HCEC 1CT (cell line): Measurements from ENCODE around the gene KLHL21.
A peak's percentile ranks its signal among the peaks of the same experiment; 100 is the strongest.
"Not testable (repeated sequence)": the region's sequence is repeated elsewhere in the genome, so short reads cannot be mapped to it uniquely, and the experiment has no call there.

Experiments
- DNase-seq: peaks from one replicate; pipeline ENCODE4 v3.0.0-alpha.2; 2017

The KLHL21 gene, protein sequence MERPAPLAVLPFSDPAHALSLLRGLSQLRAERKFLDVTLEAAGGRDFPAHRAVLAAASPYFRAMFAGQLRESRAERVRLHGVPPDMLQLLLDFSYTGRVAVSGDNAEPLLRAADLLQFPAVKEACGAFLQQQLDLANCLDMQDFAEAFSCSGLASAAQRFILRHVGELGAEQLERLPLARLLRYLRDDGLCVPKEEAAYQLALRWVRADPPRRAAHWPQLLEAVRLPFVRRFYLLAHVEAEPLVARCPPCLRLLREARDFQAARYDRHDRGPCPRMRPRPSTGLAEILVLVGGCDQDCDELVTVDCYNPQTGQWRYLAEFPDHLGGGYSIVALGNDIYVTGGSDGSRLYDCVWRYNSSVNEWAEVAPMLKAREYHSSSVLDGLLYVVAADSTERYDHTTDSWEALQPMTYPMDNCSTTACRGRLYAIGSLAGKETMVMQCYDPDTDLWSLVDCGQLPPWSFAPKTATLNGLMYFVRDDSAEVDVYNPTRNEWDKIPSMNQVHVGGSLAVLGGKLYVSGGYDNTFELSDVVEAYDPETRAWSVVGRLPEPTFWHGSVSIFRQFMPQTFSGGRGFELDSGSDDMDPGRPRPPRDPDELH

DNA sequence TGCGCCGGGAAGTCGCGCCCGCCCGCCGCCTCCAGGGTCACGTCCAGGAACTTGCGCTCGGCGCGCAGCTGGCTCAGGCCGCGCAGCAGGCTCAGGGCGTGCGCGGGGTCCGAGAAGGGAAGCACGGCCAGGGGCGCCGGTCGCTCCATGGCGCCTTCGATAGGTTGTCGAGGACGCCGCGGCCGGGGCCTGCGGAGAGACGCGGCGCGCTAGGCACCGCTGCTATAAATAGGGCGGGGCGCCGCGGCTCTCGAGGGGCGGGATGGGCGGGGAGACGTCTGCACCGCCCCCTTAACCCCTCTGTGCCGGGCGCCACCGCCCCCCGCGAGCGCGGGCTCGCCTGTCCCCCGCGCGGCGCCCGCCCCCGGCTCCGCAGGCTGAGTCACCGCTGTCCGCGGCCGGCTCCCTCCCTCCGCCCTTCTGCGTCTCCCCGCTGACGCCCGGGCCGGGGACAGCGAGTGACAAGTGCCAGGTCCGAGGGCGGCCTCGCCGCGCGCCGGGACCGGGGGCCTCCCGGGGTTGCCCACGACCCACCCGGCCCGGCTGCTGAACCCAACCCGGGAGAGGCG, at the start of gene KLHL21:
Gene KLHL21 (minus strand): TSS at position 201 of the 569 bp plus-strand sequence. CDS start 52 bp downstream, at position 149.
- DNase-seq: peak; percentile 93

DNA sequence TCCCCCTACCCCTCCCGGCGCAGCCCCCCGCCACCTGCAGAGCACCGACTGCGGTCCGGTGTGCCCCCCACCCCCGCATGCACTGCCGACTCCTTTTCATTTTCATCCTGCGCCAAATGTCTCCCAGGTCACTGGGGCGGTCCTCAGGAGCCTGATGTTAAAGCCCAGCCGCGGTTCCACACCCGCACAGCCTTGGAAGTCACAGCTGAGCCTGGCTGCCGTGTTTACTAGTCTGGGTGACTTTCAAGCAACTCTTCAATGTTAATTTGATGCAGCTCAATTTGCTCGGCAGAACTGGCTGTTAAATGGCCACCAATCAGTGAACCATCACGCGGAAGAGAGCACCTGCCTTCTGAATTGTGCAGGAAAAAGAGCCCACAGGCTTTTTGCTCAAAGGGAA, 49.2 kb upstream of the KLHL21 start:
- no peak for DNase-seq

- DNase-seq: no peak
Measured at GRCh38 chr1:6648556-6648955, 45.9 kb upstream of the KLHL21 start.

- peak; percentile 45 for DNase-seq
Measured at GRCh38 chr1:6646499-6647148, 44.0 kb upstream of the KLHL21 start.

DNA sequence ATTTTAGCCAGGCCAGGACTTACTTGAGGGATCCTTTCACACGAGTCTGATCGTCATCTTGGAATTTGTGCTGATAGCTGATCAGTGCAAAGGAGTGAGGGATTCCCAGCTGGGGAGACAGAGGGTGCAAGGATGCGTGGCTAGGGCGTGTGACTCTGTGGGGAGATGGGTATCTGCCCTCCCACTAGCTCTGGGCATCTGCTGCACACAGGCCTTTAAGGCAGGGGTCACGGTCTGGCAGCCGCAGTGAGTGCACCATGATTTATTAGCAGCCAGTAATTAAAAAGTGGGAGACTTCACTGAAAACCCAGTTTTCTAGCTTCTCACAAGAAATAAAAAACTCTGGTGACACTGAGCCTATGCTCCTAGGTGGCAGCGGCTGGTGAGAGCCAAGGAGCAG, 42.3 kb upstream of the KLHL21 start:
- no peak for DNase-seq

DNA sequence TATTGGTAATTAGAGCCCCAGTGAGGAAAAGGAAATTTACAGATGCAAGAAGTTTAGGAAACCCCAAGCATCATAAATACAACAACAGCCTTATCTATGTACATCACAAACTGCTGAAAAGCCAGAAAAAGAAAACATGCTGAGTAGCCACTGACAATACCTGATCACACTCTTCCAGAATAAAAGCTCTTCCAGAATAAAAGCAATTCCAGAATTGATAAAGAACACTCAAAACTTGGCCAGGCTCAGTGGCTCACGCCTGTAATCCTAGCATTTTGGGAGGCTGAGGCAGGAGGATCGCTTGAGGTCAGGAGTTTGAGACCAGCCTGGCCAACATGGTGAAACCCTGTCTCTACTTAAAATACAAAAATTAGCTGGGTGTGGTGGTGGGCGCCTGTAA, 38.2 kb upstream of the KLHL21 start:
- DNase-seq: not testable (repeated sequence)

GRCh38 chr1:6638226-6638625, 35.6 kb upstream of the KLHL21 start:
- no peak for DNase-seq

- DNase-seq: no peak
Measured at GRCh38 chr1:6637770-6638169, 35.1 kb upstream of the KLHL21 start.

DNA sequence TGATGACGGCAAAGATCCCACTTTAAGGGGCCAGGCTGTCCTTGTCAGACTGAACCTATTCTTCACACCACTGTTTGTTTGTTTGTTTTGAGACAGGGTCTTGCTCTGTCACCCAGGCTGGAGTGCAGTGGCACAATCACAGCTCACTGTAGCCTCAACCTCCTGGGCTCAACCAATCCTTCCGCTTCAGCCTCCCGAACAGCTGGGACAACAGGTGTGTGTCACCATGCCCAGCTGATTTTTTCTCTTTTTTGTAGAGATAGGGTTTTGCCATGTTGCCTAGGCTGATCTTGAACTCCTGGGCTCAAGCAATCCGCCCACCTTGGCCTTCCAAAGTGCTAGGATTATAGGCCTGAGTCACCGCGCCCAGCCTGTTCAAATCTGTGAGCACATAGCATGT, 34.1 kb upstream of the KLHL21 start:
- not testable (repeated sequence) for DNase-seq

GRCh38 chr1:6635910-6636760, 33.5 kb upstream of the KLHL21 start:
- DNase-seq: no peak

GRCh38 chr1:6635161-6635909, 32.7 kb upstream of the KLHL21 start:
- no peak for DNase-seq

DNA sequence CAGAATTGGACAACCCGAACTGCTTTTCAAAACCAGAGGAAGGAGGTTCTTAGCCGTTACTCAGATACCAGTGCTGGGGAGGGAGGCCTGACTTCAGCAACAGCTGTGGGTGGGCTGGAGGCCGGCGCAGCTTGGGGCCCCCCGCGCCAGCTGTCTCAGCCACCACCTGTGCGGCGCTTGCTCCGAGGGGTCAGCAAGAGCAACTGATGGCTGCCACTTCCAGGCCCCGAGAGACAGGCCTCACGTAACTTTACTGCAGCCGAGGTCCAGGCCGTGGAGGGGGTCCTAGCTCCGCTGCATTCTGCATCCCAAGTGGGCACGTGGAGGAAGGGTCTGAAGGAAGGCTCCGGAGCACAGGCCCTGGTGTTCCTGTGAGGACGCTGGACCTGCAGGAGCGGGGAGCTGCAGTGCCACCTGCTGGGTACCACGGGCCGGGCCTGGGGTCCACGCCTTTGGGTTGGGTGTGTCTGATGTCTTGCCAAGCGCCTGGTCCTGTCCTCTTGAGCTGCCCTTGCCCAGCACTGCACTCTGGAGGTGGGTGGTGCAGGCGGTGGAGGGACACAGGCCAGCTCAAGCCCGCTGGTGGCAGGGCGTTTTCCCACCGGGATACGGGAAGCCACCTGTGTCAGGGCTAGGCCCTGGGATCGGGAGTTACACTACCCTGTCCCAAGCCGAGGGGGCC, 31.8 kb upstream of the KLHL21 start:
- peak; percentile 9 for DNase-seq

GRCh38 chr1:6632588-6633514, 30.2 kb upstream of the KLHL21 start:
- DNase-seq: no peak

DNA sequence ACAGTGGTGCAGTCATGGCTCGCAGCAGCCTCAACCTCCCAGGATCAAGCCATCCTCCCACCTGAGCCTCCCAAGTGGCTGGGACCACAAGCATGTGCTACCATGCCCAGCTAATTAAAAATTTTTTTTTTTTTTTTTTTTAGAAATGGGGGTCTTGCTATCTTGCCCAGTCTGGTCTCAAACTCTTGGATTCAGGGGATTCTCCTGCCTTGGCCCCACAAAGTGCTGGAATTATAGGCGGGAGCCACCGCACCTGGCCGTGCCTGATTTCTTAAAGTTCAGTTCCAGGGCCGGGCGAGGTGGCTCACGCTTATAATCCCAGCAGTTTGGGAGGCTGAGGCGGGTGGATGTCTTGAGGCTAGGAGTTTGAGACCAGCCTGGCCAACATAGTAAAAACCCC, 28.4 kb upstream of the KLHL21 start:
- DNase-seq: no peak

DNA sequence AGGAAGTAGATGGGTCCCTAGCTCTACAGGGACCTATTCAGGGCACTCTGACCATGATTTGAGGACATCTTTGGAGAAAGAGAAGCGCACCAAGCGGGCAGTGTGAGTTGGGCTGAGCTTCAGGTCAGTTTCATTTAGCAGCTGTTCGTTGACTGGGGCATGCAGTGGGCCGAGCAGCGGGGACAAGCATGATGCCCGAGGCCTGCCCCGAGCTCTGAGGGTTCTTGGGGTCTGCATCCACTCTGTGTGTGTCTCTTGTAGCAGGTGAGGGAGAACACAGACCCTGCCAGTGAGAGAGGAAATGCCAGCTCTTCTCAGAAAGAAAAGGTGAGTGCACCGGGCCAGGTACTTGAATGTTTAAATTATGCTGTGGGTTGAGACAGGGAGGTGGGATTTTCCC, 27.4 kb upstream of the KLHL21 start:
- DNase-seq: no peak

- no peak for DNase-seq
Measured at GRCh38 chr1:6628971-6629479, 26.4 kb upstream of the KLHL21 start.

GRCh38 chr1:6627841-6628545, 25.3 kb upstream of the KLHL21 start:
- no peak for DNase-seq

GRCh38 chr1:6627031-6627430, 24.4 kb upstream of the KLHL21 start:
- no peak for DNase-seq

GRCh38 chr1:6625584-6626149, 23.0 kb upstream of the KLHL21 start:
- DNase-seq: peak; percentile 25
